ENCODE measurements around the gene FAM151A. TPM values are rescaled to one million over a fixed set of nuclear protein-coding genes. Genes with fewer than 3 reads are reported as not detected.

The FAM151A gene
- total RNA-seq, 1 experiment from 2014 or later: not detected

- DNase-seq: no peak
- CTCF ChIA-PET: interaction anchor here (0.7 kb wide), 1 partner anchor 209 kb away, joined by 8 read pairs; no protein-coding TSS in a partner anchor
- H3K4me3 Mint-ChIP-seq (ENCODE audit: low read depth, unreplicated experiment): no peak overlapping the region
- H3K4me1 Mint-ChIP-seq (ENCODE audit: low read depth, unreplicated experiment): no peaks in the 10 kb centered on the region
- H3K36me3 Mint-ChIP-seq (ENCODE audit: insufficient read depth, unreplicated experiment): no peaks in the 10 kb centered on the region
- intact Hi-C loops (cut with micrococcal nuclease; ENCODE audit: unreplicated experiment): no loop called here
- peaks cover 17% of the 10 kb centered on the region for H3K27me3 Mint-ChIP-seq (ENCODE audit: unreplicated experiment)
- H3K9me3 Mint-ChIP-seq (ENCODE audit: low read depth, unreplicated experiment): no peaks in the 10 kb centered on the region
- H3K27ac Mint-ChIP-seq (ENCODE audit: unreplicated experiment): no peak overlapping the region
- TF ChIP-seq CTCF (IDR thresholded peaks at IDR 0.05; ENCODE audit: unreplicated experiment): no peak
- no TSS peak for BruUV-seq (replicated peaks)
Measured at GRCh38 chr1:54666333-54666732, 43.0 kb upstream of the FAM151A start.

- intact Hi-C loops (cut with micrococcal nuclease; ENCODE audit: unreplicated experiment): no loop called here
- Mint-ChIP-seq H3K27me3 (ENCODE audit: unreplicated experiment) (peaks cover 17% of the 10 kb centered on the region), H3K36me3 (ENCODE audit: insufficient read depth, unreplicated experiment) (no peaks in the 10 kb centered on the region), H3K4me1 (ENCODE audit: low read depth, unreplicated experiment) (no peaks in the 10 kb centered on the region), H3K27ac (ENCODE audit: unreplicated experiment) (no peak overlapping the region), H3K9me3 (ENCODE audit: low read depth, unreplicated experiment) (no peaks in the 10 kb centered on the region), H3K4me3 (ENCODE audit: low read depth, unreplicated experiment) (no peak overlapping the region)
- CTCF ChIA-PET: no interaction called here
- TF ChIP-seq CTCF (IDR thresholded peaks at IDR 0.05; ENCODE audit: unreplicated experiment): no peak
- no TSS peak for BruUV-seq (replicated peaks)
- DNase-seq: no peak
Measured at GRCh38 chr1:54665852-54666251, 42.5 kb upstream of the FAM151A start.

- Mint-ChIP-seq H3K27ac (ENCODE audit: unreplicated experiment) (no peak overlapping the region), H3K27me3 (ENCODE audit: unreplicated experiment) (peaks cover 17% of the 10 kb centered on the region), H3K36me3 (ENCODE audit: insufficient read depth, unreplicated experiment) (no peaks in the 10 kb centered on the region), H3K4me3 (ENCODE audit: low read depth, unreplicated experiment) (no peak overlapping the region), H3K4me1 (ENCODE audit: low read depth, unreplicated experiment) (no peaks in the 10 kb centered on the region), H3K9me3 (ENCODE audit: low read depth, unreplicated experiment) (no peaks in the 10 kb centered on the region)
- DNase-seq: no peak
- no peak for TF ChIP-seq CTCF (IDR thresholded peaks at IDR 0.05; ENCODE audit: unreplicated experiment)
- BruUV-seq (replicated peaks): no TSS peak
- intact Hi-C loops (cut with micrococcal nuclease; ENCODE audit: unreplicated experiment): no loop called here
- CTCF ChIA-PET: no interaction called here
Measured at GRCh38 chr1:54664364-54664763, 41.0 kb upstream of the FAM151A start.

GRCh38 chr1:54663725-54664124 is 40.4 kb upstream of the FAM151A start:
- Mint-ChIP-seq H3K36me3 (ENCODE audit: insufficient read depth, unreplicated experiment) (no peaks in the 10 kb centered on the region), H3K4me1 (ENCODE audit: low read depth, unreplicated experiment) (no peaks in the 10 kb centered on the region), H3K27me3 (ENCODE audit: unreplicated experiment) (peaks cover 15% of the 10 kb centered on the region), H3K9me3 (ENCODE audit: low read depth, unreplicated experiment) (no peaks in the 10 kb centered on the region), H3K27ac (ENCODE audit: unreplicated experiment) (no peak overlapping the region), H3K4me3 (ENCODE audit: low read depth, unreplicated experiment) (no peak overlapping the region)
- no peak for TF ChIP-seq CTCF (IDR thresholded peaks at IDR 0.05; ENCODE audit: unreplicated experiment)
- DNase-seq: no peak
- intact Hi-C loops (cut with micrococcal nuclease; ENCODE audit: unreplicated experiment): no loop called here
- no TSS peak for BruUV-seq (replicated peaks)
- CTCF ChIA-PET: no interaction called here
